D721Med (cell line): ENCODE measurements around the gene TMEM190.
"Not testable (repeated sequence)": the region's sequence is repeated elsewhere in the genome, so short reads cannot be mapped to it uniquely, and the experiment has no call there.

Source experiments
- DNase-seq: peaks from one replicate; pipeline ENCODE4 v3.0.0; 2011; ENCODE audit warnings: low spot score; ENCODE audit not compliant: insufficient read length
- FAIRE-seq: peaks from 2 replicates; lab custom pipeline; 2011; peaks lifted over from hg19 to GRCh38; lab: Jason Lieb, UNC
- TF ChIP-seq, protein P1 (sequence below): IDR thresholded peaks from 2 replicates; pipeline ENCODE4 v1.5.1; 2012; ENCODE audit warnings: mild to moderate bottlenecking, control low read depth; ENCODE audit not compliant: insufficient read depth; ENCODE audit errors: missing control alignments

The TMEM190 gene

GRCh38 chr19:55376241-55376933, at the start of gene TMEM190:
TMEM190 (plus strand) TSS chr19:55376826; CDS start chr19:55376854, 28 bp downstream.
- FAIRE-seq (no peak), DNase-seq (no peak)
- TF ChIP-seq, protein P1, sequence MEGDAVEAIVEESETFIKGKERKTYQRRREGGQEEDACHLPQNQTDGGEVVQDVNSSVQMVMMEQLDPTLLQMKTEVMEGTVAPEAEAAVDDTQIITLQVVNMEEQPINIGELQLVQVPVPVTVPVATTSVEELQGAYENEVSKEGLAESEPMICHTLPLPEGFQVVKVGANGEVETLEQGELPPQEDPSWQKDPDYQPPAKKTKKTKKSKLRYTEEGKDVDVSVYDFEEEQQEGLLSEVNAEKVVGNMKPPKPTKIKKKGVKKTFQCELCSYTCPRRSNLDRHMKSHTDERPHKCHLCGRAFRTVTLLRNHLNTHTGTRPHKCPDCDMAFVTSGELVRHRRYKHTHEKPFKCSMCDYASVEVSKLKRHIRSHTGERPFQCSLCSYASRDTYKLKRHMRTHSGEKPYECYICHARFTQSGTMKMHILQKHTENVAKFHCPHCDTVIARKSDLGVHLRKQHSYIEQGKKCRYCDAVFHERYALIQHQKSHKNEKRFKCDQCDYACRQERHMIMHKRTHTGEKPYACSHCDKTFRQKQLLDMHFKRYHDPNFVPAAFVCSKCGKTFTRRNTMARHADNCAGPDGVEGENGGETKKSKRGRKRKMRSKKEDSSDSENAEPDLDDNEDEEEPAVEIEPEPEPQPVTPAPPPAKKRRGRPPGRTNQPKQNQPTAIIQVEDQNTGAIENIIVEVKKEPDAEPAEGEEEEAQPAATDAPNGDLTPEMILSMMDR = no peak

- FAIRE-seq, DNase-seq: not testable (repeated sequence)
Measured at GRCh38 chr19:55328774-55329318, 47.8 kb upstream of the TMEM190 start.

GRCh38 chr19:55329791-55330190, 46.8 kb upstream of the TMEM190 start:
- not testable (repeated sequence) for FAIRE-seq, DNase-seq

DNA sequence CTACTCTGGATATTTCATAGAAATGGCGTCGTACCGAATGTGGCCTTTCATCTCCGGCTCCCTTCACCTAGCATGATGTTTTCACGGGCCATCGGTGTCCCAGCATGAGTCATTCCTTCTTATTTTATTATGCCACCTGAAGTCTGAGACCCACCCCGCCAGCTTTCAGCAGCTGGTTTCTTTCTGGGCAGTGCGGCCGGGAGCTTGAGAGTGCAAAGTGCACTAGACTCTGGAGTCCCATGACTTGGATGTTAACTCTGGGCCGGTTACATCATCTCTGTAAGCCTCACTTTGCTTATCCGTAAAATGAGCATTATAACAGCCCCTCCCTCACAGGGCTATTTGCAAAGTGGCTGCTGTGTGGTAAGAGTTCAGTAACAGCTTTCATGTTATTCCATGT, 42.8 kb upstream of the TMEM190 start:
- FAIRE-seq (no peak), DNase-seq (no peak)
- TF ChIP-seq, protein P1 = no peak

GRCh38 chr19:55336101-55336500, 40.5 kb upstream of the TMEM190 start:
- FAIRE-seq (no peak), DNase-seq (no peak)
- TF ChIP-seq, protein P1 = no peak

- DNase-seq (peak; percentile 86), FAIRE-seq (peak; percentile 63)
- TF ChIP-seq, protein P1 = peak; percentile 4
Measured at GRCh38 chr19:55339105-55339888, 37.3 kb upstream of the TMEM190 start, which contains the start of gene KMT5C. KMT5C (plus strand) TSS chr19:55339876; CDS start chr19:55341937, 2,061 bp downstream.

DNA sequence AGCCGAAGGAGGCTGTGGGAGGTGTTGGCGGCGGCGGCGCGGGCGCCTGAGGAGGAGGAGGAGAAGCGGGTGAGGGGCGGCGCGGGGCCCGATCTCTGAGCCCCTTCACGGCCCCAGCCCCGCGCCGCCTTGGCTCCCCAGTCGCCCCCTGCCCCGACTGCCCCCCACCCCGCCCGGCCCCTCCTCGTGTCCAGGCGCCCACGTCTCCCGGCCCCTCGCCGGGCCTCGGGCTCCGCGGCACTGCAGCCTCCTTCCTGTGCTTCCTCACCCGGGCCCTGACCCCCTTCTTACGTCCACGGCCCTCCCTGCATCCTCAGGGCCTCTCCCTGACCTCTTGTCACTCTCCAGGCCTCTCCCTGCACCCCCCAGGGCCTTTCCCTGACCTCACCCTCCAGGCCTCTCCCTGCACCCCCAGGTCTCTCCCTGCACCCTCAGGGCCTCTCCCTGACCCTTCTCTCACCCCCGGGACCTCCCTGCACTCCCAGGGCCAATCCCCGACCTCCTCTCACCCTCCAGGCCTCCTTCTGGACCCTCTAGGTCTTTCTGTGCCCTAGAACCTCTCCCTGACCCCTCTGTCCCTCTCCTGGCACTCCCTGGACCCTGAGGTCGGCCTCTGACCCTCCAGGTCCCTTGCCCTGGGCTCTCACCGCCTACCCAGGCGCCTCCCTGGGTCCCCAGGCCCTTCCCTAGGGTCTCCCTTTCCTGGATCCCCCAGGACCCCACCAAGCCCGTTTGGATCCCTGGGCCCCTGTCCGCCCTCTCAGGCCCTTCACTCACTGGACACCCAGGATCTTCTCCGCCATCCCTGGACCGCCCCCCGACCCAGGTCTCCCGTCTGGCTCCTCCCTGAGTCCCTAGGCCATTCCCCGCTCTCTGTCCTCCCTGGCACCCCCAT, 36.5 kb upstream of the TMEM190 start:
- no peak for FAIRE-seq
- TF ChIP-seq, protein P1 = no peak

More for the DNA sequence above, 36.5 kb upstream of the TMEM190 start:
- DNase-seq = no peak
